Mesenchymal stem cell (in vitro differentiated cells and primary cell): ENCODE data around the gene NTF3.

Experiments used
- DNase-seq: peaks from one replicate; pipeline ENCODE4 v3.0.0-alpha.2; 2013
- H2AFZ ChIP-seq: one replicate; pipeline ENCODE4 v1.6.1; 2013; ENCODE audit warnings: low read depth, mild to moderate bottlenecking, control low read depth, inconsistent platforms, low read length, moderate library complexity
- H2AK5ac ChIP-seq: 2 replicates; pipeline ENCODE4 v1.6.1; 2013; ENCODE audit warnings: low read length, moderate library complexity, mild to moderate bottlenecking, inconsistent platforms; ENCODE audit not compliant: severe bottlenecking
- H2BK120ac ChIP-seq: one replicate; pipeline ENCODE4 v1.6.1; 2013; ENCODE audit warnings: low read depth, mild to moderate bottlenecking, inconsistent platforms, low read length, moderate library complexity
- H2BK12ac ChIP-seq, 2 experiments: one replicate each; pipeline ENCODE4 v1.6.1; 2013; ENCODE audit warnings: inconsistent platforms in 2 of 2, low read length in 2 of 2, mild to moderate bottlenecking in 2 of 2, moderate library complexity in 2 of 2, control low read depth in 1 of 2
- H2BK15ac ChIP-seq: one replicate; pipeline ENCODE4 v1.6.1; 2013; ENCODE audit warnings: mild to moderate bottlenecking, low read depth, inconsistent platforms; ENCODE audit not compliant: poor library complexity, severe bottlenecking
- H2BK5ac ChIP-seq: 2 replicates; pipeline ENCODE4 v1.6.1; 2013; ENCODE audit warnings: low read depth, mild to moderate bottlenecking, low read length, control low read depth, inconsistent platforms; ENCODE audit not compliant: poor library complexity, severe bottlenecking
- H3K14ac ChIP-seq, 2 experiments: one replicate each; pipeline ENCODE4 v1.6.1; 2013; ENCODE audit warnings: inconsistent platforms in 2 of 2, low read length in 2 of 2, control low read depth in 1 of 2, mild to moderate bottlenecking in 1 of 2, moderate library complexity in 1 of 2
- H3K18ac ChIP-seq, 2 experiments: one replicate each; pipeline ENCODE4 v1.6.1; 2013; ENCODE audit warnings: inconsistent platforms in 2 of 2, low read length in 2 of 2, control low read depth in 1 of 2, low read depth in 1 of 2, mild to moderate bottlenecking in 1 of 2
- H3K23ac ChIP-seq, 2 experiments: one replicate each; pipeline ENCODE4 v1.6.1; 2013; ENCODE audit warnings: inconsistent platforms in 2 of 2, low read length in 2 of 2, mild to moderate bottlenecking in 2 of 2, moderate library complexity in 2 of 2, control low read depth in 1 of 2
- H3K27ac ChIP-seq: 2 replicates; pipeline ENCODE4 v1.5.1; 2013; ENCODE audit warnings: mild to moderate bottlenecking, moderate library complexity, low read length, control low read depth, inconsistent platforms; ENCODE audit not compliant: poor library complexity, severe bottlenecking
- H3K27me3 ChIP-seq, 2 experiments: 2 replicates each; pipeline versions ENCODE4 v1.6.1 to v1.7.0; 2013; ENCODE audit warnings: low read length in 2 of 2, mild to moderate bottlenecking in 2 of 2, moderate library complexity in 2 of 2, control low read depth in 1 of 2, inconsistent platforms in 1 of 2; ENCODE audit not compliant: control insufficient read depth in 1 of 2, insufficient read depth in 1 of 2
- H3K36me3 ChIP-seq, 2 experiments: 2 replicates each; pipeline versions ENCODE4 v1.6.1 to v1.7.0; 2013; ENCODE audit warnings: low read length in 2 of 2, control low read depth in 1 of 2, inconsistent platforms in 1 of 2, low read depth in 1 of 2, mild to moderate bottlenecking in 1 of 2; ENCODE audit not compliant: insufficient read depth in 2 of 2, control insufficient read depth in 1 of 2
- H3K4ac ChIP-seq, 2 experiments: one replicate each; pipeline ENCODE4 v1.6.1; 2013; ENCODE audit warnings: inconsistent platforms in 2 of 2, low read length in 2 of 2, mild to moderate bottlenecking in 2 of 2, moderate library complexity in 2 of 2, control low read depth in 1 of 2, low read depth in 1 of 2
- H3K4me1 ChIP-seq: 2 replicates; pipeline ENCODE4 v1.6.1; 2013; ENCODE audit warnings: low read depth, low read length, control low read depth; ENCODE audit not compliant: control insufficient read depth, insufficient read depth
- H3K4me2 ChIP-seq: 2 replicates; pipeline ENCODE4 v1.6.1; 2013; ENCODE audit warnings: low read length, mild to moderate bottlenecking, inconsistent platforms; ENCODE audit not compliant: poor library complexity, severe bottlenecking
- H3K4me3 ChIP-seq, 2 experiments: 2 replicates each; pipeline versions ENCODE4 v1.5.1 to v1.7.0; 2013; ENCODE audit warnings: low read length in 2 of 2, mild to moderate bottlenecking in 2 of 2, control low read depth in 1 of 2, low read depth in 1 of 2; ENCODE audit not compliant: insufficient read depth in 1 of 2
- H3K79me1 ChIP-seq: replicated peaks from 2 replicates; pipeline ENCODE4 v1.6.1; 2013; ENCODE audit warnings: mild to moderate bottlenecking, control low read depth, low read length, inconsistent platforms; ENCODE audit not compliant: poor library complexity, severe bottlenecking
- H3K9ac ChIP-seq: 2 replicates; pipeline ENCODE4 v1.7.0; 2013; ENCODE audit warnings: mild to moderate bottlenecking, low read length, moderate library complexity
- H3K9me3 ChIP-seq: 2 replicates; pipeline ENCODE4 v1.7.0; 2013; ENCODE audit warnings: mild to moderate bottlenecking, low read length; ENCODE audit not compliant: control insufficient read depth
- H4K8ac ChIP-seq: one replicate; pipeline ENCODE4 v1.6.1; 2013; ENCODE audit warnings: inconsistent platforms, mild to moderate bottlenecking, low read length, moderate library complexity
- H4K91ac ChIP-seq: one replicate; pipeline ENCODE4 v1.6.1; 2013; ENCODE audit warnings: mild to moderate bottlenecking, low read length, inconsistent platforms
- WGBS: methylation state at CpG from one replicate; pipeline ENCODE4 v1.1.7; 2013; ENCODE audit warnings: mixed read lengths; 5-methylcytosine and 5-hydroxymethylcytosine counted together

The NTF3 gene

GRCh38 chr12:5466521-5466960 is 34.6 kb downstream of the NTF3 start:
- Histone ChIP-seq H3K27ac (no peak overlapping the region), H3K4me1 (no peaks in the 10 kb centered on the region), H3K4me2 (no peak overlapping the region), H2BK5ac (no peak overlapping the region), H2BK120ac (no peak overlapping the region), H3K4ac (no peak overlapping the region), H3K23ac (no peak overlapping the region), H4K8ac (no peak overlapping the region), H2BK15ac (no peak overlapping the region), H4K91ac (no peak overlapping the region), H3K79me1 (no peaks in the 10 kb centered on the region), H2BK12ac (no peak overlapping the region), H3K18ac (no peak overlapping the region), H3K27me3 (peaks cover 10 to 11% of the 10 kb centered on the region in 2 experiments), H3K14ac (no peak overlapping the region), H3K9ac (no peak overlapping the region), H2AFZ (no peak overlapping the region), H3K36me3 (no peaks in the 10 kb centered on the region), H3K9me3 (peaks cover 3% of the 10 kb centered on the region), H3K4me3 (no peak overlapping the region), H2AK5ac (no peak overlapping the region)
- 62% methylated on average over 3 of the region's 5 CpGs for WGBS
- no peak for DNase-seq

GRCh38 chr12:5467931-5468330 is 36.0 kb downstream of the NTF3 start:
- Histone ChIP-seq H3K4me2 (no peak overlapping the region), H3K4ac (no peak overlapping the region), H2BK5ac (no peak overlapping the region), H2AK5ac (no peak overlapping the region), H4K91ac (no peak overlapping the region), H2BK12ac (no peak overlapping the region), H3K23ac (no peak overlapping the region), H3K36me3 (no peaks in the 10 kb centered on the region), H3K18ac (no peak overlapping the region), H2BK15ac (no peak overlapping the region), H3K9ac (peak overlapping the region; percentile 12), H2AFZ (no peak overlapping the region), H2BK120ac (no peak overlapping the region), H3K79me1 (no peaks in the 10 kb centered on the region), H3K4me1 (no peaks in the 10 kb centered on the region), H3K9me3 (no peaks in the 10 kb centered on the region), H4K8ac (no peak overlapping the region), H3K4me3 (peak overlapping the region in 1 of 2 experiments; percentile 11), H3K27ac (no peak overlapping the region), H3K27me3 (peaks cover 13 to 16% of the 10 kb centered on the region in 2 experiments), H3K14ac (no peak overlapping the region)
- WGBS, result no CpG with 5 or more reads among the region's 2 CpGs
- no peak for DNase-seq

- Histone ChIP-seq H3K27ac (no peak overlapping the region), H3K9ac (no peak overlapping the region), H3K14ac (no peak overlapping the region), H3K27me3 (peaks cover 20 to 35% of the 10 kb centered on the region in 2 experiments), H2BK12ac (no peak overlapping the region), H3K23ac (no peak overlapping the region), H3K4me3 (no peak overlapping the region), H3K79me1 (no peaks in the 10 kb centered on the region), H3K9me3 (no peaks in the 10 kb centered on the region), H2BK120ac (no peak overlapping the region), H2BK5ac (no peak overlapping the region), H2AK5ac (no peak overlapping the region), H4K91ac (no peak overlapping the region), H3K4ac (peak overlapping the region in 1 of 2 experiments; percentile 24), H3K4me1 (no peaks in the 10 kb centered on the region), H2BK15ac (no peak overlapping the region), H4K8ac (peak overlapping the region; percentile 42), H3K36me3 (no peaks in the 10 kb centered on the region), H3K4me2 (no peak overlapping the region), H3K18ac (no peak overlapping the region), H2AFZ (no peak overlapping the region)
- no peak for DNase-seq
- 79% methylated on average over 7 of the region's 7 CpGs for WGBS
Measured at GRCh38 chr12:5470221-5470620, 38.3 kb downstream of the NTF3 start.

- peaks cover 19 to 35% of the 10 kb centered on the region in 2 experiments for H3K27me3 ChIP-seq
- no peak overlapping the region for H4K91ac ChIP-seq
- H3K18ac ChIP-seq, result no peak overlapping the region
- H3K9ac ChIP-seq, result no peak overlapping the region
- H2AK5ac ChIP-seq, result no peak overlapping the region
- no peaks in the 10 kb centered on the region for H3K4me1 ChIP-seq
- no peaks in the 10 kb centered on the region for H3K9me3 ChIP-seq
- H3K14ac ChIP-seq, result no peak overlapping the region
- no peak overlapping the region for H3K23ac ChIP-seq
- no peak for DNase-seq
- no peak overlapping the region for H2BK5ac ChIP-seq
- no peak overlapping the region for H2BK120ac ChIP-seq
- no peaks in the 10 kb centered on the region for H3K36me3 ChIP-seq
- H2AFZ ChIP-seq, result no peak overlapping the region
- no peak overlapping the region for H3K27ac ChIP-seq
- peak overlapping the region; percentile 42 for H4K8ac ChIP-seq
- H3K4me2 ChIP-seq, result no peak overlapping the region
- H3K4me3 ChIP-seq, result no peak overlapping the region
- H2BK12ac ChIP-seq, result no peak overlapping the region
- H2BK15ac ChIP-seq, result no peak overlapping the region
- H3K79me1 ChIP-seq, result no peaks in the 10 kb centered on the region
- WGBS, result 100% methylated on average over 2 of the region's 2 CpGs
- peak overlapping the region in 1 of 2 experiments; percentile 24 for H3K4ac ChIP-seq
Measured at GRCh38 chr12:5470703-5471102, 38.8 kb downstream of the NTF3 start.
